Stimulated activated CD8-positive, alpha-beta memory T cell treated with anti-CD3 and anti-CD28 coated beads, Interleukin-2, amount 100 ng/mL, for 48 hours (primary cell): ENCODE results near the gene C2CD3.
"Not testable (repeated sequence)": the region's sequence is repeated elsewhere in the genome, so short reads cannot be mapped to it uniquely, and the experiment has no call there.

Experiments
- DNase-seq, 2 donors: peaks; one replicate each; pipeline ENCODE4 v3.0.0-alpha.2; 2020; ENCODE audit warnings: low read depth in 2 of 2

The C2CD3 gene

DNA sequence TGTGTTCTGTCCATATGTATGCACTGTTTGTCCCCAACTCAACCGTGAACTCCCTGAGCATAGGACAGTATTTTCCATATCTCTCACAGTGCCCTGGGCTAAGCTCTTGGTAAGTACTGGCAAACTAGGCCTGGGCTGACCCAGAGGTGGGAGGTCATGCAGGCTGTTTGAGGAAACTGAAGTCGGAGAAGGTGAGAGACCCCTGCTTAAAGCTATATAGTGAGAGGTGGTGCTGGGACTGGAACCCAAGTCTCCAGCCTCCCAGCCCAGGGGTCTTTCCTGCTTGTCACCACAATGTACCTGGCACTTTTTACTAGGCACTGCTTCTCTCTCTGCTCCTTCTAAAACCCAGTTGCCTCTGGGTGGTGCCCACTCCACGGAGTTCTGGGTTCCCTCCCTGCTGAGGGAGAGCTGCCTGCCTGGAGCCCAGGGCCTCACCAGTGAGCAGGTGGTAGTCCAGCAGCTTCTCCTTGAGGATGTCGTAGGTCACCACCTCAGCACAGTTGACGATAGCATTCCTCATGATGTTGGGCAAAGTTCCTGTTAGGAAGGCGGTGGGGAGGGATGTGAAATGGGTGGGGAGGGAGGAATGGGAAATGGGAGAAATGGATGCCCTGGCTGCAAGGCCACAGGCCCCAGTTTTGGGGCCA is 166.6 kb downstream of the C2CD3 start:
- DNase-seq, result no peak

GRCh38 chr11:74002832-74003231 is 168.0 kb downstream of the C2CD3 start:
- DNase-seq, result no peak

DNA sequence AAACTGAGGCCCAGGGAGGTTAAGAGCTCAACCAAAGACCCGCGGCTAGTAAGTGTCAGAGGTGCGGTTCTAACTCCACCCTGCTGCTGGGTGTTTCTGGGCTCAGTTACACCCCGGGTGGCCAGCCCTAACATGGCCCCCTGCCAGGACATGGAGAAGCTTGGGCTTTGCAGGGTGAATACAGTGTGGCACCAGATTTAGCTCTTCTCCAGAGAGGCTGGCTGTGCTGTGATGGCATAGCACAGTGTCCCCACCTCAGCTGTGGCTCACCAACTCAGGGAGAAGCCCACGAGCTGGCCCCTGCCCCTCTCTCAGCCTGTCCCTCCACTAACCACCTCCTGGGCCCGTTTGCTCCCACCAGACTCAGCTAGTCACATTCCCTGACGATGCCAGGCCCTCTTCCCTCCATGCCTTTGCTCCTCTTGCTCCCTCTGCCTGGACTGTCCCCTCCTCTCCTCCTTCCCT is 168.9 kb downstream of the C2CD3 start:
- no peak for DNase-seq

- DNase-seq, result no peak
Observed at GRCh38 chr11:74000307-74001133, 170.3 kb downstream of the C2CD3 start.

DNA sequence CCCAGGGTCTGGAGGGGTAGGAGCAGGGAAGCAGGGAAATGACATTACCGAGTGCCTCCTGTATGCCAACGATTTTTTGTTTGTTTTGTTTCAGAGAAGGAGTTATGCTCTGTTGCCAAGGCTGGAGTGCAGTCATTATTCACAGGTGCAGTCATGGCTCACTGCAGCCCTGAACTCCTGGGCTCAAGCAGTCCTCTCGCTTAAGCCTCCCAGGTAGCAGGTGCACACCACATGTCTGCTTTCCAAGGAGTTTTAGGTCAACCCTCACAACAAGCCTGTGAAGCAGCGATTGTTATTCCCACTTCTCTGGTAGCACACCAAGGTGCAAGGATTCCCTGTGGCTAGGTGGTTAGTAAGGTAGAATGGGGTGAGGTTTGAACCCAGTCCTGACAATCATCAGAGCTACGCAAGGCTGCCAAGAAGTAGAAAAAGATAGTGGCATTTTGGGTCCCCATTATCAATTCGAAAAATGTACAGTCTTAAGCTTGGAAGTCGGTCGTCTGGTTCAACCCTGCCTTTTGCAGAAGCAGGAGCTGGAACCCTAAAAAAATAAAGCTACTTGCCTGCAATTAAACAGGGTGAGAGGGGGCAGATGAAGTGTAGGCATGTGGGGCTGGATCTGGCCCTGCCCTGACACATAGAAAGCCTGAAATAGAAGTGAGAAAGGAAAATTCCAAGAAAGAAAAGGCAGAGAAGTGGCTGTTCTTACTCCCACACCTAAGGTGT is 171.1 kb downstream of the C2CD3 start:
- DNase-seq, result no peak

DNA sequence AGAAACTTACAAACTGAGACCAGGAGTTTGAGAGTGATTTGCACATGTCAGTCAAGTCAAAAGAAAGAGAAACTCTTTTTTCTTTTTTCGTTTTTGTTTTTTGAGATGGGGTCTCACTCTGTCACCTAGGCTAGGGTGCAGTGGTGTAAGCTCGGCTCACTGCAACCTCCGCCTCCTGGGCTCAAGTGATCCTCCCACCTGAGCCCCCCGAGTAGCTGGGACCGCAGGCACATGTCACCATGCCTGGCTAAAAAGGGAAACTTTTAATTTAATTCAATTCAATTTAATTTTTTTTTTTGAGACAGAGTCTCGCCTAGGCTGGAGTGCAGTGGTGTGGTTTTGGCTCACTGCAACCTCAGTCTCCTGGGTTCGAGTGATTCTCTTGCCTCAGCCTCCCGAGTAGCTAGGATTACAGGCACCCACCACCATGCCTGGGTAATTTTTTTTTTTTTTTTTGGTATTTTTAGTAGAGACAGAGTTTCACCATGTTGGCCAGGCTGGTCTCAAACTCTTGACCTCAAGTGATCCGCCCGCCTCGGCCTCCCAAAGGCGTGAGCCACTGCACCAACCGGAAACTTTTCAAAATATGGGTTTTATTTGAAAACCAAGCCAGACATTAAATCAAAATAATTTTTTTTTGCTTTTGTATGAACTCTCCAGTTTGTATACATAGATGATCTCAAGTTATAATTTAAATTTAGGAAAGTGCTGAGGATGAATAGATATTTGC is 171.8 kb downstream of the C2CD3 start:
- DNase-seq, result no peak

GRCh38 chr11:73997120-73997770 is 173.6 kb downstream of the C2CD3 start:
- DNase-seq, result no peak

DNA sequence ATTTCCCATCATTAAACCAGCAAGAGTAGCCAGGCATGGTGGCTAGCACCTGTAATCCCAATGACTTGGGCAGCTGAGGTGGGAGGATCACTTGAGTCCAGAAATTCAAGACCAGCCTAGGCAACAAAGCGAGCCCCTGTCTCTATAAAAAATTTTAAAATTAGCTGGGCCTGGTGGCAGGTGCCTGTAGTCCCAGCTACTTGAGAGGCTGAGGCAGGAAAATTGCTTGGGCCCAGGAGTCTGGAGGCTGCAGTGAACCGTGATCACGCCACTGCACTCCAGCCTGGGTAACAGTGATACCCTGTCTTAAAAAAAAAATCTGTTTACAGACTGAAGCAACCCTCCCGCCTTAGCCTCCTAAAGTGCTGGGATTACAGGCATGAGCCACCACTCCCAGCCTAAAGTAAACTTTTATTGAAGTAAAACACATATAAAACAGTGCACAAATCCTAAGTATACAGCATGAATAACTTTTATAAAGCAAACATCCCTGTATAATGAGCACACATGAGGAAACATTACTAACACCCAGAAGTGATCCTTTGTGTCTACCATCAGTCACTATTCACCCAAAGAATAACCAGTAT is 174.5 kb downstream of the C2CD3 start:
- no peak for DNase-seq

DNA sequence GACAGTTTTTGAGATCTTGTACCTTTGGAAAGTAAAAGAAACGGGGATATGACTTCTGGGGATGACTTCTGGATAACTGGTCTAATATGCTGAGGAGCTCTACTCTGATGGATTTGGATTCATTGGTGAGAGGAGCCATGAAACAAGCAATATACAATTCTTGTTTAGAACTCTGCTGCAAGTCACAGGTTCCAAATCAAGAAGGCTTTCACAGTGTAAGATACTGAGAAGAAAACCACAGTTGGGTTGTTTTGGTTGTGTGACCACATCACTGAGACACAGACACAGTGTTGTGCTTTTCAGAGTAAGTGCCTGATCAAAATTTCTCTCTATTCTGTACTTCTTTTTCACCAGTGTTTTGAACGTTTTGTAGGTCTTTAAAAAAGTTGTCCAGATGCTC is 175.1 kb downstream of the C2CD3 start:
- DNase-seq, result no peak

DNA sequence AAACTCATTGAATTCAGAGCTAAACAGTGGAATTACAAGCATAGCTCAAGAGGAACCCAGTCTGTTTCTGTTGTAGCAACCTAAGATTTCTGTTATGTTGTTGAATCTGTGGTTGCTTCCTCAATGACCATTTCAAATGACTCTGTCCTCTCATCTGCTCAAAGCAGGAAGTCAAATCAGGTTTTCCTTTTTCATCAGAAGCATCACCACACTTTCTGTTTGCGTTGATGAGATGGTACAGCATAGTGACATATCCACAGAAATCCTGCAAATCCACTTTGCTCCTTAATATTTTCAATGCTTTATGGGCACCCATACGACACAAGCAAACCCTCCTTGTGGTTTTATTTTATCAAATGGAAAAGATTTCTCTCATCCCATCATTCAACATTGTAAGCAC is 175.6 kb downstream of the C2CD3 start:
- DNase-seq, result no peak

DNA sequence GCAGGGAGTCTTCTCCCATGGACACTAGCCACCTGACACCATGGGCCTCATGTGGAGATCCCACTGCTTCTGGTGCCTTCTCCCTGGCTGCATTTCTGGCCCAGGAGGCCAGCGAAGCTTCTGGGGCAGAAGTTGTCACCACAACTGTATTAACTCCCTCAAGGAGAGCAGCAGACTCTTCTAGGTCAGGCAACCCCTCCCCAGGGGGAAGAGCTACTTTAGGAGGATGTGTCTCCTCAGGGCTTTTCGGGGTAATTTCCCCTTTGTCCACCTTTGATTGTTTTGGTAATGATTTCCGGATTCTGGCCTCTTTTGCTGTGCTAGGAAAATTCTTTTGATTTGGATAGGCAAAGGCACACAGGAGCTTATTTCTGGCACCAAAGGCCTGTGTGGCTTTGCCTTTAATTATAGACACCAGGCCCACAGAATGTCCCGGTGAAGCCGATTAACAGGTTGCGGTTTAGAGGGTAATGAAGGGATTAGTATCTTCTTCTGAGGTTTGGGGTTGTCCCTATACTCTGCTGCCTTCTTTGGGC is 179.3 kb downstream of the C2CD3 start:
- DNase-seq, result no peak

DNA sequence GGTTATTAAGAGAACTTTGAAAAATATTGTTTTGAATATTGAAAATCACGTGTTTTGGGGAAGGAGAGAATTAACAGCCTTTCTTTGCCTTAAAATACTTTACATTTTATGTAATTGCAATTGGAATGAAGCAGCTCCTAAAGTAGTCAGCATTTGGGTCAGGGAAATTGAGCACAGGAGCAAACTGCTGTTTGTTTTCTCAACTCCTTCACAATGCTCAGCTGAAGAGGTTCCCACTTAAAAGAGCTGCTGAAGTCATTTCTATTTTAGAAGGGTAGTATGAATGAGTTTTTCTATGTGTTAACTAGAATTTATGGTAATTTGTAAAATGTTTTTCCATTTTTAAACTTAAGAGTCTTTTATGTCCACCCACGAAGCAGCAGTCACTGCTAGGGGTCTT is 180.1 kb downstream of the C2CD3 start:
- DNase-seq, result no peak

DNA sequence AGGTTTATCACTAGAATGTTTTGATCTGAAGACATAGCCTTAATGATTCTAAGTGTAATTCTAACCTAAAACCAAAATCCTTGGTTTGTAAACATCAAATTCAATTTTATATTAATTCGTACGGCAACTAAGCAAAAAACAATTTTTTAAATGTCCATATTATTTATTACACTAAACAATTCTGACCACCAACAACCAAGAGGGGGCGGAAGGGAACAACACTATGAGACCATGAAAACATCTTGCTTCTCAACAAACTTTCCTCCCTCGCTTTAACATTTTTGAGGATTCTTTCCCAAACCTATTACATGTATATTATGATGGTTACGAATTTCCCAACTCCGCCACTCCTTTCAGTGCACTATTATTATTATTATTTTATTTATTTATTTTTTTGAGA is 181.6 kb downstream of the C2CD3 start:
- DNase-seq, result no peak

DNA sequence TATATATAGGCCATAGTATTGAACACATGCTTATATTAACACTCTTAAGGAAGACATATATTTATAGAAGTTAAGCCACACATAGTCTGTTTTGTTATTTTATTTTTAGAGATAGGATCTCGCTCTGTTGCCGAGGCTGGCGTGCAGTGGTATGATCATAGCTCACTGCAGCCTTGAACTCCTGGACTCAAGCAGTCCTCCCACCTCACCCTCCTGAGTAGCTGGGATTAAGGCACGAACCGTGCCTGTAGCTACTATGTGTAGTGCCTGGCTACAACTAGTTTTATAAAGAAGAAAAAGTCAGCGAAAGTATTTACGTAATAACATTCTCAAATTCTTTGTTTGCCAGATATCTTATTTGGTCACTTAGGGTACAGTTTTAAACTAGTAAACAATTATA is 182.6 kb downstream of the C2CD3 start:
- DNase-seq, result no peak

DNA sequence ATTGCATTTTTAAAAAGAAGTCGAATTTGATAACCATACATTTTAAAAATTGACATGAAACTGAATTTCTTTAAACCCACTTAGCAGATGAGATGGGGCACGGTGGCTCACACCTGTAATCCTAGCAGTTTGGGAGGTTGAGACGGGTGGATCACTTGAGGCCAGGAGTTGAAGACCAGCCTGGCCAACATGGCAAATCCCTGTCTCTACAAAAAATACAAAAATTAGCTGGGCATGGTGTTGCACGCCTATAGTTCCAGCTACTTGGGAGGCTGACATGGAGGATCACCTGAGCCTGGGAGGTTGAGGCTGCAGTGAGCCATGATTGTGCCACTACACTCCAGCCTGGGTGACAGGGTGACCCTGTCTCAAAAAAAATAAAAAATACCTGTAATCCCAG is 185.1 kb downstream of the C2CD3 start:
- DNase-seq, result not testable (repeated sequence)

- DNase-seq, result no peak
Observed at GRCh38 chr11:73983741-73984538, 186.9 kb downstream of the C2CD3 start.

DNA sequence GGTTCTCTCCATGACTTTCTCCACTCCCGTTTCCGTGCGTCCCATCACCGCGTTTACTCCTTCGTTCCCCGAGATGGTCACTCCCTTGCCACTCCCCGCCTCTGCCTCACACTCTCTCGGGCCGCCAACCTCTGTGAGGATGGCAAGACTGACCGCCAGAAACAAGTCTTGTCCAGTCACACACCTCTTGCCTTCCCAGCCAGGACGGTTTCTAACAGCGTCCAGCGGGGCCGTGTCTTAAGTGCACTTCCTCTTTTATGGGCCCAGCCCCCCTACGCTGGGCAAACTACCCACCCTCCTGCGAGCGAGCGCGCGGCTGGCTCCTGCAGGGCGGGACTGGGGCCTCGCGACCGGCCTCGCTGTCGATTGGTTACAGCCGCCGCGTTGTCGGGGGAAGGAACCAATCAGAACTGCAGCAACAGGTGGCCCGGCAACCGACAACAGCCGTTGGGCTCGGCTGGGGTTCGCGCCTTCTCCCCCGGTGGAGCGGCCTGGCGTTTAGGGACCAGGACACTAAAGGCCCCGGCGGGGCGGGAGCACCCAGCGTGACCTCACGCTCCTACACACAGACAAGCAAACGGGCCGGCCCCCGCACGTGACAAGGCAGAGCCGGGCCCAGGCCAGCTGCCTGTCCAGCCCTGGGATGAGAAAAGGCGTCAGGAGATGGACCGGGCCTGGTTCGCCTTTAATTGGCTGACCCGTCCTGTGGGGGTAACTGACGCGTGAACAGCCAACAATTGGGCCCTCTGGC is 187.6 kb downstream of the C2CD3 start:
- peak; percentile 90 to 92 for DNase-seq

GRCh38 chr11:73982595-73982989 is 188.2 kb downstream of the C2CD3 start, which contains the start of gene UCP2:
UCP2 (minus strand) TSS chr11:73982843; CDS start chr11:73978378, 4,465 bp downstream.
- peak; percentile 85 to 92 for DNase-seq
